HepG2 (cell line): ENCODE measurements around the gene TRIM28. TPM values are rescaled to one million over a fixed set of nuclear protein-coding genes. Genes with fewer than 3 reads are reported as not detected.

Source experiments
- ARNT2 ChIP-seq: sonication (generic); formaldehyde crosslinking; IDR thresholded peaks from 2 replicates; pipeline ENCODE4 v1.8.0; 2022; ENCODE audit warnings: mild to moderate bottlenecking, low read depth, missing genetic modification reagents, moderate library complexity
- ATM ChIP-seq: fragments of 450-650 bp; IDR thresholded peaks from 2 replicates; pipeline ENCODE4 v1.7.1; 2017; ENCODE audit warnings: mild to moderate bottlenecking, borderline replicate concordance
- HCFC1 ChIP-seq: fragments of 150-350 bp; IDR thresholded peaks from 2 replicates; pipeline ENCODE4 v1.6.1; 2014; ENCODE audit warnings: low read depth, low read length
- MED13 ChIP-seq: sonication (generic); formaldehyde crosslinking; IDR thresholded peaks from 2 replicates; pipeline ENCODE4 v1.5.0; 2020; ENCODE audit warnings: missing genetic modification reagents
- MXI1 ChIP-seq: IDR thresholded peaks from 3 replicates; pipeline ENCODE4 v1.6.1; 2012; ENCODE audit warnings: low read depth, low read length, inconsistent platforms, borderline replicate concordance
- NCOA1 ChIP-seq: sonication (generic); formaldehyde crosslinking; IDR thresholded peaks from 2 replicates; pipeline ENCODE4 v1.9.0; 2021; ENCODE audit warnings: missing genetic modification reagents
- NKX3-1 ChIP-seq: sonication (generic); formaldehyde crosslinking; IDR thresholded peaks from 2 replicates; pipeline ENCODE4 v1.5.0; 2020; ENCODE audit warnings: missing genetic modification reagents
- NR3C1 ChIP-seq: sonication (generic); formaldehyde crosslinking; IDR thresholded peaks from 2 replicates; pipeline ENCODE4 v1.4.0; 2020; ENCODE audit warnings: missing genetic modification reagents
- RAD21 ChIP-seq: fragments of 450-650 bp; formaldehyde crosslinking; IDR thresholded peaks from 2 replicates; pipeline ENCODE4 v1.5.0; 2020; ENCODE audit warnings: mild to moderate bottlenecking
- SP5 ChIP-seq: IDR thresholded peaks from 2 replicates; pipeline ENCODE4 v1.6.1; 2016; ENCODE audit warnings: low read depth, borderline replicate concordance
- TSC22D2 ChIP-seq: sonication (generic); formaldehyde crosslinking; IDR thresholded peaks from 2 replicates; pipeline ENCODE4 v1.5.1; 2020; ENCODE audit warnings: missing genetic modification reagents, mild to moderate bottlenecking, borderline replicate concordance
- XBP1 ChIP-seq: sonication (generic); formaldehyde crosslinking; IDR thresholded peaks from 2 replicates; pipeline ENCODE4 v1.5.0; 2020; ENCODE audit warnings: missing genetic modification reagents
- ZNF101 ChIP-seq: sonication (generic); formaldehyde crosslinking; IDR thresholded peaks from 2 replicates; pipeline ENCODE4 v1.4.0; 2020; ENCODE audit warnings: mild to moderate bottlenecking, low read depth, missing genetic modification reagents, borderline replicate concordance
- ZSCAN22 ChIP-seq: sonication (generic); formaldehyde crosslinking; IDR thresholded peaks from 2 replicates; pipeline ENCODE4 v1.4.0; 2020; ENCODE audit warnings: mild to moderate bottlenecking, missing genetic modification reagents
- polyA plus RNA-seq, 8 experiments: library from polyadenylated mRNA; depleted of rRNA in 3 of 8; stranded (reverse) in 7 of 8; unstranded in 1 of 8; fragments of >200 nt; fragmentation: Illumina TruSeq in 4 of 8; extraction: Trizol in 4 of 8; gene quantifications; 2 replicates each; pipeline versions ENCODE4 v1.2.1 to v1.2.3, GENCODE V29; 2011 to 2016; ENCODE audit warnings: low read depth in 4 of 8, missing spikeins in 1 of 8, mixed read lengths in 1 of 8; ENCODE audit not compliant: insufficient read depth in 1 of 8
- total RNA-seq, 5 experiments: library from RNA; depleted of rRNA; stranded (reverse); fragments of >200 nt; fragmentation: Illumina TruSeq; extraction: Trizol; gene quantifications; 2 replicates each; pipeline ENCODE4 v1.2.3, GENCODE V29; 2016; ENCODE audit warnings: low read depth in 1 of 5
- TF ChIP-seq, protein P1 (sequence below): sonication (generic); formaldehyde crosslinking; conservative IDR thresholded peaks from 2 replicates; pipeline ENCODE4 v1.4.0; 2020; ENCODE audit warnings: missing genetic modification reagents
- TF ChIP-seq, protein P2 (sequence below): IDR thresholded peaks from 2 replicates; pipeline ENCODE4 v1.6.1; 2016; ENCODE audit warnings: low read depth
- TF ChIP-seq, protein P3 (sequence below): sonication (generic); formaldehyde crosslinking; conservative IDR thresholded peaks from 2 replicates; pipeline ENCODE4 v1.8.1; 2023; ENCODE audit warnings: missing genetic modification reagents
- TF ChIP-seq, protein P4 (sequence below): sonication (generic); formaldehyde crosslinking; IDR thresholded peaks from 2 replicates; pipeline ENCODE4 v1.8.1; 2023; ENCODE audit warnings: mild to moderate bottlenecking, missing genetic modification reagents, borderline replicate concordance
- TF ChIP-seq, protein P5 (sequence below): sonication (generic); formaldehyde crosslinking; IDR thresholded peaks from 2 replicates; pipeline ENCODE4 v1.8.0; 2022; ENCODE audit warnings: mild to moderate bottlenecking, missing genetic modification reagents

TRIM28 gene
- total and polyA plus RNA-seq, 2 of the 13 experiments (the other 11 are each of a cell fraction or from before 2014, with no cell fraction given), result 361 to 439 TPM

DNA sequence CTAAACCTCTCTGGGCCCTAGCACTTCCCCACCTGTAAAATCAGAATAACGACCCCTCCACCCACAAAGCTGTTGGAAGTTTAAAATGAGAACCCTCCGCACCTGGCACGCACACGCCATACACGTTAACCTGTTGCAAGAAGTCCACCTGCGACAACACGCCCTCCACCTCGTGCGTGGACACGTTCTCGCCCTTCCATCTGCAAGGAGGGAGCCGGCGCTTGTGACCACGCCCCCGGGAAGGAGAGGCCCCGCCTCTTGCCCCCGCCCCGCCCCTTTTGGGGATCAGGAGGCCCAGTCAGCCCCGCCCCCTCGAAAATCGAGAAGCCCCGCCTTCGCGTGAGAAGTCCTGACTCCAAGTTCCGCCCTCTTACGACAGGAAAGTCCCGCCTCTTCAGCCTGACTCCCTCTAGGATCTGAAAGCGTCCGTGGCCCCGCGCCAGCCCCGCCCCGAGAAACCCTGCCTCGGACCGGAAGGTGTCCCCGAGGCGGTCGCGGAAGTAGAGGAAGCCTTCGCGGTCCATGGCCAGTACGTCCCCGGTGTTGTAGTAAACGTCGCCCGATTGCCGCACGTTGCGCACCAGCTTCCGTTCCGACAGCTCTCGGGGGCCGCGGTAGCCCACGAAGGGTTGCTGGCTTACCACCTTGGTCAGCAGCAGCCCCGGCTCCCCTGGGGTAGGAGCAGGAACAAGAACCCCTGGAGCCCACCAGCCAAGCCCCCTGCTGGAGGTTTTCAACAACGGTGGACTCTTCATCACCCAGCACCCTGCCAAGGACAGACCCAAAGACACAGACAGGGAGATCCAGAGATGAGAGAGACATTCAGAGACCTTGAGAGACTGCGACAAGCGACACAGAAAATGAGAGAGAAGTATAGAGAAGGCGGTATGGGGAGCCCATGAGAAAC lies 44.6 kb upstream of the TRIM28 start (continued):
- TF ChIP-seq, protein P1, sequence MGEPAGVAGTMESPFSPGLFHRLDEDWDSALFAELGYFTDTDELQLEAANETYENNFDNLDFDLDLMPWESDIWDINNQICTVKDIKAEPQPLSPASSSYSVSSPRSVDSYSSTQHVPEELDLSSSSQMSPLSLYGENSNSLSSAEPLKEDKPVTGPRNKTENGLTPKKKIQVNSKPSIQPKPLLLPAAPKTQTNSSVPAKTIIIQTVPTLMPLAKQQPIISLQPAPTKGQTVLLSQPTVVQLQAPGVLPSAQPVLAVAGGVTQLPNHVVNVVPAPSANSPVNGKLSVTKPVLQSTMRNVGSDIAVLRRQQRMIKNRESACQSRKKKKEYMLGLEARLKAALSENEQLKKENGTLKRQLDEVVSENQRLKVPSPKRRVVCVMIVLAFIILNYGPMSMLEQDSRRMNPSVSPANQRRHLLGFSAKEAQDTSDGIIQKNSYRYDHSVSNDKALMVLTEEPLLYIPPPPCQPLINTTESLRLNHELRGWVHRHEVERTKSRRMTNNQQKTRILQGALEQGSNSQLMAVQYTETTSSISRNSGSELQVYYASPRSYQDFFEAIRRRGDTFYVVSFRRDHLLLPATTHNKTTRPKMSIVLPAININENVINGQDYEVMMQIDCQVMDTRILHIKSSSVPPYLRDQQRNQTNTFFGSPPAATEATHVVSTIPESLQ (CRISPR knock-in tag), result no peak
- TF ChIP-seq SP5 (CRISPR knock-in tag) (peak; percentile 68; the same call in 1 of the 2 replicates), NR3C1 (CRISPR knock-in tag) (no peak), ARNT2 (CRISPR knock-in tag) (peak; percentile 87; the same call in 1 of the 2 replicates), MXI1 (peak; percentile 79; the same call in 1 of the 3 replicates), HCFC1 (peak; percentile 85), XBP1 (no peak), ATM (no peak), ZSCAN22 (no peak), NCOA1 (CRISPR knock-in tag) (peak; percentile 80; the same call in 1 of the 2 replicates), ZNF101 (no peak), NKX3-1 (CRISPR knock-in tag) (no peak; the same call in 1 of the 2 replicates), MED13 (peak; percentile 32; the same call in 1 of the 2 replicates), TSC22D2 (no peak), RAD21 (peak; percentile 71)
- TF ChIP-seq, protein P2, sequence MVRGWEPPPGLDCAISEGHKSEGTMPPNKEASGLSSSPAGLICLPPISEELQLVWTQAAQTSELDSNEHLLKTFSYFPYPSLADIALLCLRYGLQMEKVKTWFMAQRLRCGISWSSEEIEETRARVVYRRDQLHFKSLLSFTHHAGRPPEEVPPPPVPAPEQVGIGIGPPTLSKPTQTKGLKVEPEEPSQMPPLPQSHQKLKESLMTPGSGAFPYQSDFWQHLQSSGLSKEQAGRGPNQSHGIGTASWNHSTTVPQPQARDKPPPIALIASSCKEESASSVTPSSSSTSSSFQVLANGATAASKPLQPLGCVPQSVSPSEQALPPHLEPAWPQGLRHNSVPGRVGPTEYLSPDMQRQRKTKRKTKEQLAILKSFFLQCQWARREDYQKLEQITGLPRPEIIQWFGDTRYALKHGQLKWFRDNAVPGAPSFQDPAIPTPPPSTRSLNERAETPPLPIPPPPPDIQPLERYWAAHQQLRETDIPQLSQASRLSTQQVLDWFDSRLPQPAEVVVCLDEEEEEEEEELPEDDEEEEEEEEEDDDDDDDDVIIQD (CRISPR knock-in tag), result peak; percentile 25; the same call in 1 of the 2 replicates
- TF ChIP-seq, protein P3, sequence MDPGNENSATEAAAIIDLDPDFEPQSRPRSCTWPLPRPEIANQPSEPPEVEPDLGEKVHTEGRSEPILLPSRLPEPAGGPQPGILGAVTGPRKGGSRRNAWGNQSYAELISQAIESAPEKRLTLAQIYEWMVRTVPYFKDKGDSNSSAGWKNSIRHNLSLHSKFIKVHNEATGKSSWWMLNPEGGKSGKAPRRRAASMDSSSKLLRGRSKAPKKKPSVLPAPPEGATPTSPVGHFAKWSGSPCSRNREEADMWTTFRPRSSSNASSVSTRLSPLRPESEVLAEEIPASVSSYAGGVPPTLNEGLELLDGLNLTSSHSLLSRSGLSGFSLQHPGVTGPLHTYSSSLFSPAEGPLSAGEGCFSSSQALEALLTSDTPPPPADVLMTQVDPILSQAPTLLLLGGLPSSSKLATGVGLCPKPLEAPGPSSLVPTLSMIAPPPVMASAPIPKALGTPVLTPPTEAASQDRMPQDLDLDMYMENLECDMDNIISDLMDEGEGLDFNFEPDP, result 0 out of 2 replicates have a peak, but pooled peaks have one; percentile 40
- TF ChIP-seq, protein P4, sequence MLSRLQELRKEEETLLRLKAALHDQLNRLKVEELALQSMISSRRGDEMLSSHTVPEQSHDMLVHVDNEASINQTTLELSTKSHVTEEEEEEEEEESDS (CRISPR knock-in tag), result peak; percentile 28; the same call in 1 of the 2 replicates
- TF ChIP-seq, protein P5, sequence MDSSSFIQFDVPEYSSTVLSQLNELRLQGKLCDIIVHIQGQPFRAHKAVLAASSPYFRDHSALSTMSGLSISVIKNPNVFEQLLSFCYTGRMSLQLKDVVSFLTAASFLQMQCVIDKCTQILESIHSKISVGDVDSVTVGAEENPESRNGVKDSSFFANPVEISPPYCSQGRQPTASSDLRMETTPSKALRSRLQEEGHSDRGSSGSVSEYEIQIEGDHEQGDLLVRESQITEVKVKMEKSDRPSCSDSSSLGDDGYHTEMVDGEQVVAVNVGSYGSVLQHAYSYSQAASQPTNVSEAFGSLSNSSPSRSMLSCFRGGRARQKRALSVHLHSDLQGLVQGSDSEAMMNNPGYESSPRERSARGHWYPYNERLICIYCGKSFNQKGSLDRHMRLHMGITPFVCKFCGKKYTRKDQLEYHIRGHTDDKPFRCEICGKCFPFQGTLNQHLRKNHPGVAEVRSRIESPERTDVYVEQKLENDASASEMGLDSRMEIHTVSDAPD (CRISPR knock-in tag), result 0 out of 2 replicates have a peak, but pooled peaks have one; percentile 44
